ENCODE measurements around the gene PRRT4. TPM values are rescaled to one million over a fixed set of nuclear protein-coding genes. Genes with fewer than 3 reads are reported as not detected.

PRRT4 gene
- total RNA-seq, 1 experiment from 2014 or later, result 0.27 TPM

- no peak for DNase-seq (ENCODE audit: extremely low read depth, low read depth)
Observed at GRCh38 chr7:128396357-128396756, 34.9 kb upstream of the PRRT4 start.

GRCh38 chr7:128395748-128396147 is 34.3 kb upstream of the PRRT4 start:
- no peak for DNase-seq (ENCODE audit: extremely low read depth, low read depth)

- DNase-seq (ENCODE audit: extremely low read depth, low read depth), result no peak
Observed at GRCh38 chr7:128394904-128395496, 33.5 kb upstream of the PRRT4 start.

GRCh38 chr7:128393526-128394330 is 32.2 kb upstream of the PRRT4 start:
- no peak for DNase-seq (ENCODE audit: extremely low read depth, low read depth)

- DNase-seq (ENCODE audit: extremely low read depth, low read depth), result no peak
Observed at GRCh38 chr7:128392446-128393327, 31.2 kb upstream of the PRRT4 start.

- no peak for DNase-seq (ENCODE audit: extremely low read depth, low read depth)
Observed at GRCh38 chr7:128391805-128392204, 30.3 kb upstream of the PRRT4 start.

- no peak for DNase-seq (ENCODE audit: extremely low read depth, low read depth)
Observed at GRCh38 chr7:128390871-128391565, 29.5 kb upstream of the PRRT4 start.

- no peak for DNase-seq (ENCODE audit: extremely low read depth, low read depth)
Observed at GRCh38 chr7:128389618-128390329, 28.3 kb upstream of the PRRT4 start.

GRCh38 chr7:128389085-128389617 is 27.7 kb upstream of the PRRT4 start:
- no peak for DNase-seq (ENCODE audit: extremely low read depth, low read depth)

- DNase-seq (ENCODE audit: extremely low read depth, low read depth), result no peak
Observed at GRCh38 chr7:128388145-128388485, 26.6 kb upstream of the PRRT4 start.

GRCh38 chr7:128387216-128388144 is 26.0 kb upstream of the PRRT4 start:
- peak; percentile 54 for DNase-seq (ENCODE audit: extremely low read depth, low read depth)

- no peak for DNase-seq (ENCODE audit: extremely low read depth, low read depth)
Observed at GRCh38 chr7:128385988-128386925, 24.8 kb upstream of the PRRT4 start.

GRCh38 chr7:128384726-128385125 is 23.2 kb upstream of the PRRT4 start:
- no peak for DNase-seq (ENCODE audit: extremely low read depth, low read depth)

GRCh38 chr7:128383776-128384175 is 22.3 kb upstream of the PRRT4 start:
- no peak for DNase-seq (ENCODE audit: extremely low read depth, low read depth)

- DNase-seq (ENCODE audit: extremely low read depth, low read depth), result no peak
Observed at GRCh38 chr7:128381161-128381821, 19.8 kb upstream of the PRRT4 start.

GRCh38 chr7:128380483-128381106 is 19.1 kb upstream of the PRRT4 start:
- DNase-seq (ENCODE audit: extremely low read depth, low read depth), result no peak
